Measurements from ENCODE around the gene VAV1. TPM values are rescaled to one million over a fixed set of nuclear protein-coding genes. Genes with fewer than 3 reads are reported as not detected.

The VAV1 gene
- total and polyA plus RNA-seq, 9 of the 15 experiments (the other 6 are each of a cell fraction or from before 2014, with no cell fraction given), result 0.46 to 20.1 (median 11.1) TPM

- no peak for TF ChIP-seq ZHX1 (conservative IDR thresholded peaks at IDR 0.05; ENCODE audit: low read length)
- peak; percentile 72 for TF ChIP-seq ZBTB17 (CRISPR knock-in tag; IDR thresholded peaks at IDR 0.05)
- peak; percentile 11; the same call in 1 of the 2 replicates for TF ChIP-seq MTA2 (IDR thresholded peaks at IDR 0.05; ENCODE audit: low read depth)
- no peak for TF ChIP-seq HOMEZ (CRISPR knock-in tag; IDR thresholded peaks at IDR 0.05)
- TF ChIP-seq CLOCK (CRISPR knock-in tag; IDR thresholded peaks at IDR 0.05; ENCODE audit: borderline replicate concordance), result no peak
- TF ChIP-seq KLF10 (CRISPR knock-in tag; IDR thresholded peaks at IDR 0.05), result no peak
- no peak for TF ChIP-seq HMGXB4 (CRISPR knock-in tag; IDR thresholded peaks at IDR 0.05)
- TF ChIP-seq FOXJ3 (CRISPR knock-in tag; IDR thresholded peaks at IDR 0.05), result no peak
- TF ChIP-seq RNF219 (CRISPR knock-in tag; IDR thresholded peaks at IDR 0.05), result no peak
- TF ChIP-seq ZC3H8 (IDR thresholded peaks at IDR 0.05), result no peak
- peak; percentile 90; the same call in 1 of the 2 replicates for TF ChIP-seq GATAD2A (IDR thresholded peaks at IDR 0.05)
- no peak for TF ChIP-seq NFYB (IDR thresholded peaks at IDR 0.05; ENCODE audit: extremely low read depth, insufficient read length)
- TF ChIP-seq USF2 (CRISPR knock-in tag; IDR thresholded peaks at IDR 0.05), result peak; percentile 56
- no peak for TF ChIP-seq RBM22 (IDR thresholded peaks at IDR 0.05; ENCODE audit: low read depth, low read length, poor library complexity, severe bottlenecking)
- TF ChIP-seq SREBF1 (IDR thresholded peaks at IDR 0.05; ENCODE audit: borderline replicate concordance, low read depth, low read length), result no peak
Observed at GRCh38 chr19:6739883-6740588, 32.5 kb upstream of the VAV1 start (continued).

All from K562 (cell line).